Right lobe of liver (tissue), 6 donors: ENCODE data around the gene CCL7. TPM values are rescaled to one million over a fixed set of nuclear protein-coding genes. Genes with fewer than 3 reads are reported as not detected.

Source experiments
- ATAC-seq, 4 donors: fragments of 200-7000 bp; cut with Tn5 transposase; one replicate each; pipeline ENCODE4 v1.9.1; 2020; ENCODE audit warnings: mild to moderate bottlenecking in 4 of 4, moderate library complexity in 4 of 4
- DNase-seq, 3 donors: peaks; one replicate each; pipeline ENCODE4 v3.0.0-alpha.2; 2020
- H3K27ac ChIP-seq, 3 donors: fragments of 200-600 bp; one replicate each; pipeline ENCODE4 v1.8.0; 2022
- H3K27me3 ChIP-seq, 2 donors: fragments of 200-600 bp; one replicate each; pipeline ENCODE4 v1.8.0; 2022
- H3K36me3 ChIP-seq, 4 donors: fragments of 200-600 bp; sonication (generic) in 1 of 4; one replicate each; pipeline versions ENCODE4 v1.5.1 to v1.8.0; 2017 to 2022; ENCODE audit warnings: control low read depth in 1 of 4
- H3K4me1 ChIP-seq, 4 donors: fragments of 200-600 bp; sonication (generic) in 1 of 4; one replicate each; pipeline versions ENCODE4 v1.5.1 to v1.8.0; 2017 to 2022; ENCODE audit warnings: control low read depth in 1 of 4
- H3K4me3 ChIP-seq, 3 donors: fragments of 200-600 bp; one replicate each; pipeline ENCODE4 v1.8.0; 2022
- H3K9me3 ChIP-seq, 4 donors: fragments of 200-600 bp; sonication (generic) in 1 of 4; one replicate each; pipeline versions ENCODE4 v1.5.1 to v1.8.0; 2017 to 2022; ENCODE audit warnings: control low read depth in 1 of 4
- POLR2A ChIP-seq: fragments of 450-650 bp; IDR thresholded peaks from one replicate; pipeline ENCODE4 v1.6.1; 2017; ENCODE audit warnings: antibody characterized with exemption, mild to moderate bottlenecking
- WGBS: methylation state at CpG from one replicate; pipeline ENCODE4 v1.1.6; 2018; ENCODE audit warnings: low coverage, low lambda C conversion rate; ENCODE audit not compliant: insufficient coverage; ENCODE audit errors: missing lambda C conversion rate; 5-methylcytosine and 5-hydroxymethylcytosine counted together
- intact Hi-C, 2 donors: fragments of 100-400 bp; cut with DNase I; formaldehyde crosslinking; loops; one replicate each; pipeline versions ENCODE4 v1.11.2 to v1.14.1; 2022
- total RNA-seq, 6 experiments: library from RNA; depleted of rRNA in 2 of 6; stranded (reverse); fragments of >200 nt in 2 of 6; fragmentation: NEBNext Ultra II Directional in 3 of 6; extraction: Animal tissue kit (Norgen Biotek cat#: 25700) in 3 of 6; gene quantifications; one replicate each; pipeline versions ENCODE4 v1.1.0 to v1.2.4, GENCODE V29; 2016 to 2023
- TF ChIP-seq, protein P1 (sequence below), 4 donors: fragments of 200-600 bp in 3 of 4; fragments of 450-650 bp in 1 of 4; IDR thresholded peaks; one replicate each; pipeline versions ENCODE4 v1.5.1 to v1.8.0; 2016 to 2022; ENCODE audit warnings: antibody characterized with exemption in 4 of 4, mild to moderate bottlenecking in 2 of 4
- donor health status: DM: no; HTN: yes; CAD: no.
- donor health status: DM: no; HTN: no; CAD: no.
- donor health status: DM: no; HTN: no; CAD: no.
- donor health status: DM: no; HTN: yes; CAD: no.
- donor health status: DM: no; HTN: yes; CAD: no.

Gene CCL7
- total RNA-seq, 6 experiments from 2014 or later, result not detected

DNA sequence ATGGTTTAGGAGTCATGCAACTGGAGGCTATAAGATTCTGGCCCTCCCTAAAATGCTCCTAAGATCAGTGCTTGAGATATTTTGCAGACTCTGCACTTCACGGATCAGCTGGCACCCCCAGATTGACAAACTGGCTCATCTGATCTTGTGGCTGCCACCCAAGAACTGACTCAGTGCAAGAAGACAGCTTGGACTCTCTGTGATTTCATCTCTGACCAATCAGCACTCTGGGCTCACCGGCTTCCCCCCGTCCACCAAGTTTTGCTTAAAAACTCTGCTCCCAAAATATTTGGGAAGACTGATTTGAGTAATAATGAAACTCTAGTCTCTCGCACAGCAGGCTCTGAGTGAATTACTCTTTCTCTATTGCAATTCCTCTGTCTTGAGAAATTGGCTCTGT, 41.2 kb upstream of the CCL7 start:
- 79% methylated on average over 3 of the region's 4 CpGs for WGBS
- no peaks in the 10 kb centered on the region for H3K4me1 ChIP-seq
- no peak overlapping the region for H3K4me3 ChIP-seq
- DNase-seq (no peak), ATAC-seq (no peak)
- no peaks in the 10 kb centered on the region for H3K9me3 ChIP-seq
- no peaks in the 10 kb centered on the region for H3K36me3 ChIP-seq
- TF ChIP-seq POLR2A, result no peak
- TF ChIP-seq, protein P1, sequence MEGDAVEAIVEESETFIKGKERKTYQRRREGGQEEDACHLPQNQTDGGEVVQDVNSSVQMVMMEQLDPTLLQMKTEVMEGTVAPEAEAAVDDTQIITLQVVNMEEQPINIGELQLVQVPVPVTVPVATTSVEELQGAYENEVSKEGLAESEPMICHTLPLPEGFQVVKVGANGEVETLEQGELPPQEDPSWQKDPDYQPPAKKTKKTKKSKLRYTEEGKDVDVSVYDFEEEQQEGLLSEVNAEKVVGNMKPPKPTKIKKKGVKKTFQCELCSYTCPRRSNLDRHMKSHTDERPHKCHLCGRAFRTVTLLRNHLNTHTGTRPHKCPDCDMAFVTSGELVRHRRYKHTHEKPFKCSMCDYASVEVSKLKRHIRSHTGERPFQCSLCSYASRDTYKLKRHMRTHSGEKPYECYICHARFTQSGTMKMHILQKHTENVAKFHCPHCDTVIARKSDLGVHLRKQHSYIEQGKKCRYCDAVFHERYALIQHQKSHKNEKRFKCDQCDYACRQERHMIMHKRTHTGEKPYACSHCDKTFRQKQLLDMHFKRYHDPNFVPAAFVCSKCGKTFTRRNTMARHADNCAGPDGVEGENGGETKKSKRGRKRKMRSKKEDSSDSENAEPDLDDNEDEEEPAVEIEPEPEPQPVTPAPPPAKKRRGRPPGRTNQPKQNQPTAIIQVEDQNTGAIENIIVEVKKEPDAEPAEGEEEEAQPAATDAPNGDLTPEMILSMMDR (IDR thresholded peaks at IDR 0.05), result no peak
- no peaks in the 10 kb centered on the region for H3K27me3 ChIP-seq
- intact Hi-C loops, result no loop called here
- no peak overlapping the region for H3K27ac ChIP-seq

DNA sequence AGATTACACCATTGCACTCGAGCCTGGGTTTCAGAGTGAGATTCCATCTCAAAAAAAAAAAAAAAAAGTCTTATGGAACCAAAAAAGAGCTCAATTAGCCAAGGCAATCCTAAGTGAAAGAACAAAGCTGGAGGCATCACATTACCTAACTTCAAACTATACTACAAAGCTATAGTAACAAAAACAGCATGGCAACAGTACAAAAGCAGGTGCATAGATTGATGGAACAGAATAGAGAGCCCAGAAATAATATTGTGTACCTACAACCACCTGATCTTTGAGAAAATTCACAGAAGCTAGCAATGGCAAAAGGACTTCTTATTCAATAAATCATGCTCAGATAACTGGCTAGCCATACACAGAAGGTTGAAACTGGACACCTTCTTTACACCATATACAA, 39.7 kb upstream of the CCL7 start:
- Histone ChIP-seq H3K27ac (no peak overlapping the region), H3K9me3 (no peaks in the 10 kb centered on the region), H3K4me1 (peaks cover 0 to 7% (median 6%) of the 10 kb centered on the region in 4 donors), H3K36me3 (no peaks in the 10 kb centered on the region), H3K27me3 (no peaks in the 10 kb centered on the region), H3K4me3 (no peak overlapping the region)
- DNase-seq (no peak), ATAC-seq (no peak)
- intact Hi-C loops, result no loop called here
- TF ChIP-seq POLR2A, result no peak
- TF ChIP-seq, protein P1 (IDR thresholded peaks at IDR 0.05), result no peak
- WGBS, result 17% methylated on average over 1 of the region's 1 CpG

DNA sequence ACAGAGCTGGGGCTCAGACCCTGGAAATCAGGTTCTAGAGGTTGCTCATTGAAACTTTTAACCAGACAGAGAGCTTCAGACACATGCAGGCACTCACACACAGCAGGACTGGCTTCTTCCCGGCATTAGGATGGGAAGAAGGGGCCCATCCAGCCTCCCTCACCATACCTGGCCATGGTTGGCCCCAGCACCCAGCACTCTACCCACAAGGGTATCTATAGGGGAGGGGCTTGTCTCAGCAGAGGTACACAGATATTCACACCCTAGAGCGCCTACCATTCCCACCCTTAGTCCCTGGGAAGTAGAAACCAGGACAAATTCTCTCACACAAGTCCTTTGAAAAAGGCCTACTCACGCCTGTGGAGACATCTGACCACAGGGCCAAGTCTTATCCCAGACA, 35.4 kb upstream of the CCL7 start:
- H3K27me3 ChIP-seq, result no peaks in the 10 kb centered on the region
- DNase-seq, result no peak
- no peak overlapping the region for H3K4me3 ChIP-seq
- peak overlapping the region in 2 of 3 donors; percentile 37 to 64 for H3K27ac ChIP-seq
- TF ChIP-seq, protein P1 (IDR thresholded peaks at IDR 0.05), result no peak
- TF ChIP-seq POLR2A, result no peak
- ATAC-seq, result no peak
- intact Hi-C loops, result no loop called here
- peaks cover 0 to 7% (median 6%) of the 10 kb centered on the region in 4 donors for H3K4me1 ChIP-seq
- no peaks in the 10 kb centered on the region for H3K9me3 ChIP-seq
- H3K36me3 ChIP-seq, result no peaks in the 10 kb centered on the region
- no CpG with 5 or more reads among the region's 3 CpGs for WGBS

DNA sequence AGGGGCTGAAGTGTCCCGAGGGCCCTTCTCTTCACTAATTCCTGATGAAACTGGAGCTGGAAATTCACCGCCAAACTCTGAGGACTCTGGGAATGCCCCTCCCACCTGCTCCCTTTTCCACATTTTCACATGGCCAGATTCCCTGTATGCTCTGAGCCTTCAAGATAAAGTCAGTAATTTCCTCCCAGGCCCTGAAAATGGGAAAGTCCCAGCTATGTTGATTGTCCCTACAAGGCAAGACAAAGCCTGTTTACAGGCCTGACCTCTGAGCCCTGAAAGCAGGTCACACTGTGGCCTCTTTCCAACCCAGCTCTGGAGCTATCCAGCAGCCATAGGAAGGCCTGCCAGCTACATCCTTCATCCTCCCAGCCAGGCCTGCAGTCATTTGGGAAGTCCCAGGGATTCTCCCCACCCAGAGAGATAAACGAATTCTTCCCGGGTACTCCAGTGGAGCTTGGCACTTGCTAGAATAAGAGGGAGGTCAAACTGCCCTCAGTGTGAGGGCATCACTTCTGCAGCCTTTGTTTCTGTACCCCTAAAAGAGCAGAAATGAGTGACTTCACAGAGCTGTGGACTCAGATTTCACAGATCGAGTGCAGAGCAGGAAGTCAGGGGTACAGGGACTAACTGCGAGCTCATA, 34.5 kb upstream of the CCL7 start:
- peak; percentile 80 to 86 (median 84) for DNase-seq
- H3K27ac ChIP-seq, result peak overlapping the region; percentile 52 to 64 (median 58)
- H3K36me3 ChIP-seq, result no peaks in the 10 kb centered on the region
- ATAC-seq, result peak; percentile 94 to 98 (median 96)
- no peaks in the 10 kb centered on the region for H3K9me3 ChIP-seq
- WGBS, result 29% methylated on average over 5 of the region's 6 CpGs
- H3K27me3 ChIP-seq, result no peaks in the 10 kb centered on the region
- TF ChIP-seq POLR2A, result no peak
- TF ChIP-seq, protein P1 (IDR thresholded peaks at IDR 0.05), result no peak
- H3K4me3 ChIP-seq, result no peak overlapping the region
- intact Hi-C loops, result no loop called here
- H3K4me1 ChIP-seq, result peaks cover 0 to 7% (median 6%) of the 10 kb centered on the region in 4 donors
